GM21423 (cell line): ENCODE results near the gene NOS1AP.
"Not testable (repeated sequence)": the region's sequence is repeated elsewhere in the genome, so short reads cannot be mapped to it uniquely, and the experiment has no call there.

ENCODE experiments used
- ATAC-seq: cut with Tn5 transposase; IDR thresholded peaks from one replicate; pipeline ENCODE4 v1.9.1; 2021; ENCODE audit warnings: mild to moderate bottlenecking, moderate library complexity; ENCODE audit not compliant: unreplicated experiment

Gene NOS1AP

DNA sequence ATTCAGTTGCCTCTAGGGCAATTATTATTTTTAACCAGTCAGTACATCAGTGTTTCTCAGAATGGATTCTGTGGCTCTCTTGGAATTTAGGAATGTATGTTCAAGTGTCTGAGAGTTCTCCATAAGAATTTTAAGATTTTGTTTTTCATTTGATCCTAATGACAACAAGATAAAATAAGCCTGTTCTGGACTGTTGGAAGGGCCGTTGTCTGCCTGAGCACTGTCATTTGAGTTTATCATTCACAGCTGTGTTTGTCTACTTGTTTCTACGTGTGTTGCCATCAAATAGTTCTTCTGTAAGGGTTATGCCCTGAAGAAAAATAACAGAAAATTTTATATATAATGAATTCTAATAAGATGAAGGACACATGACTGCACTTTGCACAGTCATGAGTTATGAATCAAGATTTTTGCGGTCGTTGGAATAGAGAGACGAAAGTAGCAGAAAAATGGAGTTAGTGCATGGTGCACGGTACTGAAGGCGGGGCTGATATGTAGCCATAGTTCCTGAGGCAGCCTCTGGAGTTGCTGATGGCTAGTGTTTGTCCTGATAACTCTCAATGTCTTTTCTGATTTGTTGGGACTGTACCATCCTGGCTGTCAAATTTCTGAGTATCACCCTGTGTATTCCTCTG is 92.5 kb downstream of the NOS1AP start:
- ATAC-seq, result no peak

GRCh38 chr1:162165528-162165927 is 96.0 kb downstream of the NOS1AP start:
- ATAC-seq, result no peak

DNA sequence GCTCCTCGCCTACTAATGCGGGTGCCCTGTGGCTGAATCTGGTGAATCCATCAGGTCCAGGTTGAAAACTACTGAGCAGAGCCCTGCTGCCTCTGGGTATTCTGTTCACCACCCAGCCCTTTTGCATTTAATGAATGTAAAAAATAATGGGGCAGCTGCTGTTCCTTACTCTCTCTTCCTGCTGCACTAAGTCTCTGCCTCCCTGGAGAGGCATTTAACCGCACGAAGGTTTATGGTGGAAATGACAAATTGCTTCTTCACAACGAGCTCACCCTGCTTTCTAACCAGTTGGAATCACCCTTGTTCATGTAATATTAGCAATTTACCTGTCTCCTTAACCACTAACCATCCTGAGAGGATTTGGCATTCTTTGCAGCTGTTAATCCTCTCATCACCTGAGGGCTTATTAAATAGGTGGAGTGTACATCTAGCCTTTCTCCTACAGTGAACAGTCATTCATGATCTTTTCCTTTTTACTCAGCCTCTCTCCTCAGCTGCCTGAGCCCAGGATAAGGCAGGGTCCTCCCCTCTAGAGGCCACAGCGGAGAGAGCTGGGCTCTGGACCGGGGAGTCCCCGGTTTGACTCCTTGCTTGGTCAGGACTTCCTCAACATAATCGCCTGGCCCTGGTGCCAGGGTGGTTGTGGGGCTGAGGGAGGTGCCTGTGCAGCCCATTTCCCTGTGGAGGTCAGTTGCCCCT is 97.6 kb downstream of the NOS1AP start:
- no peak for ATAC-seq

DNA sequence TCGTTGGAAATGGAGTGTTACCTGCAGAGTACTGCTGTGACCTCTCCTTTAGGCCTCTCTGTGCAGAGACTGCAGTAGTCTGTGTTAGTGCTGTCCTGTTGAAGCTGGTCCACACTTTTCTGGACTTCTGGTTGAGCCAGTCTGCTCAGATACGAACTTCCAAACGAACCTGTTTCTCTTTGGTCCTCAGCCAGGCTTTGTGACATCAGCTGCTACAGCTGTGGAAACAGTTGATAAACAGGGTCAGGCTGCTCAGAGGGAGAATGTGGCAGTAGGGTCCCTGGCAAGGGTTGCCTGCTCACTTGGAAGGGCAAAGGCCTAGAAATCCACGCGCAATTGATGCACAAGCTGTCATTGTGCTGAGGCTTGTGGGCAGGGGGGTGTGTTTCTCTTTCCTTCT is 98.8 kb downstream of the NOS1AP start:
- ATAC-seq, result no peak

DNA sequence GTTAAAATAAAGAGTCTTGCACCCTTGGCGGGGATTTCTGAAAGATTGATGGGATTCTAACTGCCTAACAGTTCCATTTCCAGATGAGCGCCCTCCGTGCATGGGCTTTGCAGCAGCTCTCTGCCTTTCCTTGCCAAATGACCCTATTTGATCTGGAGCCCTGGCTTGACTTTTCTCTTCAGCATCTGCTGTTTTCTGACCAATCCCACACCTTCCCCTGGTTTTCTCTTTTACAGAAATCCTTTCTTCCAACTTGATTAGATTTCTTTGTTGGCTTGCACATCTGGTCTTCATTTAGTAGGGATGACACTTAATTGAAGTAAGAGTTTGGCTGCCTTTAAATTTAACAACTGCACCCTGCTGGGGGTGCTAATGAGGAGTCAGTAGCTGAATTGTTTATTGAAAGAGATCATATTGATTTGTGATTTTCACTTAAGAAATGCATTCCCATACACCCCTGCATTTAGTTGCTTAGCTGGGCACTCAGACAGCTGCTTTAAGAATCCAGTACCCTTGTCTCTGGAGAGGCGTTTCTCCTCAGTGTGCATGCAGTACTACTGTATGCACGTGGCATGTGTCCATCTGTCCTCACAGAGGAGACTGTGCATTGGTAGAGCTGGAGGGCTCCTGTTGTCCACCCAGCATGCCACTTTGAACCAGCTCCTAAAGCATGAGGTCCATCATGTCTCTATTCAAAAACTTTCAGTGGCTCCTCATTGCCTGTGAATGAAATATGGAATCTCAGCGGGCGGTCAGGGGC is 99.7 kb downstream of the NOS1AP start:
- ATAC-seq, result no peak

GRCh38 chr1:162171111-162171510 is 101.6 kb downstream of the NOS1AP start:
- no peak for ATAC-seq

DNA sequence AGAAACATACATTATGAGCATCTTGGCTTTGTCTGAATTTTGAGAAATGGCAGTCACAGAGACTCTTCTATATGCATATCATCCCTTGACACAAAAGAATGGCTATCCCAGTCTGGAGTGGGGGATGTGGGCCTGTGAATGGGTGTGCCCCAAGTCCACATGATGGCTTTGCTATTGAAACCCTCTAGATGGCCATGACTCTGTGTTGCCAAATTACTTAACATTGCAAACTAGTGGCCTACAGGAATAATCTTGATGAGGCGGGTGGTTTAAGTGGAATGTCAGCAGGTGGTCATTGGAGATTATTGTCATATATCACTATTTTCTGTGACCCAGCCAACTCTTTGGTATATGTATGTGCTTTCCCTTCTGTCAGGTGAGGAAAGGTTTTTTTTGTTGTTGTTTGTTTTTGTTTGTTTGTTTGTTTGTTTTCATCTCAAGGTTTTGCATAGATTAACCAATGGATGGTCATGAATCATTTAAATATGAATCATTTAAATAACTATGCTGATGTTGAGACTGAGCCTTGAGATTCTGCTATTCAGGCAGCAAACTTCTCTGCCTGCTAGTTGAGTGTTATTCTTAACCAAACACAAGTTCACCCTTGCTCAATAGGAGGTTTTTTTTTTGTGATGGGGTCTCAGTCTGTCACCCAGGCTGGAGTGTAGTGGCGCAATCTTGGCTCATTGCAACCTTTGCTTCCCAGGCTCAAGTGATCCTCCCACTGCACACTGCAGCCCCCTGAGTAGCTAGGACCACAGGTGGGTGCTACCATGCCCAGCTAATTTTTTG is 103.0 kb downstream of the NOS1AP start:
- ATAC-seq, result no peak

DNA sequence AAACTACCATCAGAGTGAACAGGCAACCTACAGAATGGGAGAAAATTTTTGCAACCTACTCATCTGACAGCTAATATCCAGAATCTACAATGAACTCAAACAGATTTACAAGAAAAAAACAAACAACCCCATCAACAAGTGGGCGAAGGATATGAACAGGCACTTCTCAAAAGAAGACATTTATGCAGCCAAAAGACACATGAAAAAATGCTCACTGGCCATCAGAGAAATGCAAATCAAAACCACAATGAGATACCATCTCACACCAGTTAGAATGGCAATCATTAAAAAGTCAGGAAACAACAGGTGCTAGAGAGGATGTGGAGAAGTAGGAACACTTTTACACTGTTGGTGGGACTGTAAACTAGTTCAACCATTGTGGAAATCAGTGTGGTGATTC is 104.1 kb downstream of the NOS1AP start:
- ATAC-seq, result not testable (repeated sequence)

DNA sequence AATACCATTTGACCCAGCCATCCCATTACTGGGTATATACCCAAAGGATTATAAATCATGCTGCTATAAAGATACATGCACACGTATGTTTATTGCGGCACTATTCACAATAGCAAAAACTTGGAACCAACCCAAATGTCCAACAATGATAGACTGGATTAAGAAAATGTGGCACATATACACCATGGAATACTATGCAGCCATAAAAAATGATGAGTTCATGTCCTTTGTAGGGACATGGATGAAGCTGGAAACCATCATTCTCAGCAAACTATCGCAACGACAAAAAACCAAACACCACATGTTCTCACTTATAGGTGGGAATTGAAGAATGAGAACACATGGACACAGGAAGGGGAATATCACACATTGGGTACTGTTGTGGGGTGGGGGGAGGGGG is 104.5 kb downstream of the NOS1AP start:
- ATAC-seq, result not testable (repeated sequence)

- no peak for ATAC-seq
Observed at GRCh38 chr1:162175379-162176081, 106.0 kb downstream of the NOS1AP start.

GRCh38 chr1:162177126-162177525 is 107.6 kb downstream of the NOS1AP start:
- no peak for ATAC-seq

DNA sequence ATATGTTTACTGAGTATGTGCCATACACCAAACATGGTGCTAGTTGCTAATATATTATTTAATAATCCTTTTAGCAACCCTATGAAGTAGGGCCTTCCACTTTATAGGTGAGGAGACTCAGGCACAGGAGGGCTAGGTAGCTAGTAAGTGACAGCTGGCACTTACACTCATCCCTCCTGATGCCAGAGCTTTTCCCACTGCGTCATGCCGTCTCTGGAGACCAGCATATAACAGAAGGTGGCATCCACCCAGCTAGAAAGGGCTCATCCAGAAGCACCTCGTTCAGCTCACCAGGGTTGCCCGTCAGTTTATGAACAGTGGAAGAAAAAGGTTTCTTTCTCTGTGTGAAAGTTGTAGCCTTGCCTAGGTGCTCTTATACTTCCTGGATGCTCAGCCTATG is 108.9 kb downstream of the NOS1AP start:
- ATAC-seq, result no peak

DNA sequence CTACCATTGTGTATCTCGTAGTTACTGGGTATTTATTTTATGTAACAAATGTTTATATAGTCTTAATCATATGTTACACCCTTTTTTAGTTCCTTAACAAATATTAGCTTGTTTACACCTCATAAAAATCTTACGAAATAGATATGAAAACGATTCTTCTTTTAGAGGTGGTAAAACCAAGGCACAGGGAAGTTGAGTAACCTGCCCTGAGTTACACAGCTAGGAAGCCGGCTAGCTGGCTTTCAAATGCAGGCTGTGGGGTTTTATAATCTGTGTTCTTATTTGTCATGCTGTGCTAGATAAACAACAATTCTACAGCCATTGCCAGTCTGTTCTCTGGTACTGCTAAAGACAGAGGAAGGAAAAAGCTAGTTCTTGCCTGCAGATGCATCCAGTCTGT is 109.6 kb downstream of the NOS1AP start:
- no peak for ATAC-seq

DNA sequence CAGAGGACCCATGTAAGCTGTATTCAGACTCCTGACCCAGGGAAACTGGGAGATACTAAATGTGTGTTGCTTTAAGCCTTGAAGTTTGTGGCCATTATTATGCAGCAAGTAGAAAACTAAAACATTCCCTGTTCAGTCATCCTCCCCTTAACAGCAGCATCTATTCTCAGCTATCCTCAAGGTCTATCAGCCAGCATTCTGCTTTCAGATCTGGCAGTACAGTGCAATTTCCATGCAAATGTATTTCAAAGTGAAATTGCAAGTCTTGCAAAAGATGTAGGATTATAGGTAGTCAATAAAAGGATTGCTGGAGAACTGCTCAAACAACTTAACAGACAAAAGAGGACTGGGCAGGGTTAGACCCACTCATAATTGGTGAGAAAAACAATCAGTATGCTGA is 111.3 kb downstream of the NOS1AP start:
- ATAC-seq, result no peak

- no peak for ATAC-seq
Observed at GRCh38 chr1:162182090-162182489, 112.6 kb downstream of the NOS1AP start.

GRCh38 chr1:162185314-162186025 is 116.0 kb downstream of the NOS1AP start:
- ATAC-seq, result no peak

- ATAC-seq, result no peak
Observed at GRCh38 chr1:162186026-162186374, 116.5 kb downstream of the NOS1AP start.

GRCh38 chr1:162186406-162186805 is 116.9 kb downstream of the NOS1AP start:
- ATAC-seq, result no peak

DNA sequence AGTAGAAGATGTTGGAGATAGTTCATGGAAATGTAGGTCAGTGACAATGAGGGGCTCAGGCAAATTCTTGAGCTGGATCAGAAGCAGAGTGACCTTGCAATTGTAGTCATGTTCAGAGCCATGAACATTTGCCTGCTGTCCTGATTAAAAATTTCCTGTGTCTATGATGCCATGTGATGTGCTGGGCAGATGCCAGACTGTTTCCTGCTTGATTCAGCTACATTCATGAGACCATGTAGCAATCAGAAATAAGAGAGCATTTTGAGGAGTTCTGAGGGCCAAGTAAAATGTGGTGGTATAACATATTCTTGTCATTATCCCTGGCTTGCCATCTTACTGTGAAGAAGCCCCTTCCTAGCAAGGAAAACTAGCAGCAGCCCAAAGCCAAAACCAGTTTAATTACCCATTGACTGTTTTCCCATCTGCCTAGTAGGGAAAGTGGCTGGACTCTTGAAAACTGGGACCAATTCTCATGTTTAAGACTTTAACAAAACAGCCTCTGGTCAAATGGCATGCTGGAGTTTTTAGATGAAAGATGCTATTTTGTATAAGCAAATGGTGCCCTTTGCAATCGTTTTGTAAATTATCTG is 118.3 kb downstream of the NOS1AP start:
- ATAC-seq, result no peak

DNA sequence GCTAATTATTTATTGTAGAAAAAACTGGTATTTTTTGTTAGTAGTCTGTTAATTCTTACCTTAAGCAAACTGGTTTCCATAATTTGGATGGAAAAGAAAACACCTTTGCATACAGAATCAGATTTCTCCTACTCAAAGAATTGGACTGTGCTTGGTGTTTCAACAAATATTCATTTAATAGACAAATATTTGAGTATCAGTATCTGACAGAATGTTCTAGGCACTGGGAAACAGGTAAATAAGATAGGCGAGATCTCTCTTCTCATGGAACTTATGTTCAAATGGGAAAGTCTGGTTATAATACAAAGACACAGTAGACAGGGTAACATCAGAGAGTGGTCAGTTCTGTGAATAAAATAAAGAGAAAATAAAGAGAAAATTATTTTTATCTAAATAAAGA is 119.9 kb downstream of the NOS1AP start:
- ATAC-seq, result no peak
